ENCODE measurements around the gene INCA1.

The INCA1 gene

DNA sequence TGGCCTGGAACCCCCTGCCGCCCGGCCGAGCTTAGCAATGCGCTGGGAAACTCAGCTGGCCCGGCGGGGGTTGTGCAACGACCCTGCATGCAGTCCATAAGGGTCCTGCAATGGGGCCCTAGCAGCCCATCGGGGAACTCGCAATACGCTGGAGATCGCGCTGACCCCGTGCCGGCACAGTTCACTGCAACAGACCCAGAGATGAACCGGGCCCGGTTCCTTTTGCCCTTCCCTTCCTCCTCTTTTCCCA, 57.9 kb downstream of the INCA1 start:
- Histone ChIP-seq H4K20me1 (ENCODE audit: insufficient read depth) (no peaks in the 10 kb centered on the region), H3K36me3 (ENCODE audit: insufficient read depth) (no peaks in the 10 kb centered on the region), H3K4me2 (no peak overlapping the region), H3K4me3 (IDR thresholded peaks at IDR 0.05; ENCODE audit: insufficient read depth, low read depth, low read length) (no peak overlapping the region), H2AFZ (ENCODE audit: low read depth) (no peak overlapping the region; the same call in 1 of the 2 replicates), H3K27me3 (ENCODE audit: insufficient read depth, low read depth) (no peaks in the 10 kb centered on the region), H3K9ac (peak overlapping the region; percentile 47; the same call in 1 of the 2 replicates), H3K79me2 (ENCODE audit: insufficient read depth, low read depth) (no peaks in the 10 kb centered on the region), H3K27ac (peak overlapping the region; percentile 60; the same call in 1 of the 2 replicates), H3K4me1 (ENCODE audit: low read depth, poor library complexity, severe bottlenecking) (no peaks in the 10 kb centered on the region)
- TF ChIP-seq, protein P1, sequence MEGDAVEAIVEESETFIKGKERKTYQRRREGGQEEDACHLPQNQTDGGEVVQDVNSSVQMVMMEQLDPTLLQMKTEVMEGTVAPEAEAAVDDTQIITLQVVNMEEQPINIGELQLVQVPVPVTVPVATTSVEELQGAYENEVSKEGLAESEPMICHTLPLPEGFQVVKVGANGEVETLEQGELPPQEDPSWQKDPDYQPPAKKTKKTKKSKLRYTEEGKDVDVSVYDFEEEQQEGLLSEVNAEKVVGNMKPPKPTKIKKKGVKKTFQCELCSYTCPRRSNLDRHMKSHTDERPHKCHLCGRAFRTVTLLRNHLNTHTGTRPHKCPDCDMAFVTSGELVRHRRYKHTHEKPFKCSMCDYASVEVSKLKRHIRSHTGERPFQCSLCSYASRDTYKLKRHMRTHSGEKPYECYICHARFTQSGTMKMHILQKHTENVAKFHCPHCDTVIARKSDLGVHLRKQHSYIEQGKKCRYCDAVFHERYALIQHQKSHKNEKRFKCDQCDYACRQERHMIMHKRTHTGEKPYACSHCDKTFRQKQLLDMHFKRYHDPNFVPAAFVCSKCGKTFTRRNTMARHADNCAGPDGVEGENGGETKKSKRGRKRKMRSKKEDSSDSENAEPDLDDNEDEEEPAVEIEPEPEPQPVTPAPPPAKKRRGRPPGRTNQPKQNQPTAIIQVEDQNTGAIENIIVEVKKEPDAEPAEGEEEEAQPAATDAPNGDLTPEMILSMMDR (conservative IDR thresholded peaks at IDR 0.05; ENCODE audit: low read depth, low read length): no peak

DNA sequence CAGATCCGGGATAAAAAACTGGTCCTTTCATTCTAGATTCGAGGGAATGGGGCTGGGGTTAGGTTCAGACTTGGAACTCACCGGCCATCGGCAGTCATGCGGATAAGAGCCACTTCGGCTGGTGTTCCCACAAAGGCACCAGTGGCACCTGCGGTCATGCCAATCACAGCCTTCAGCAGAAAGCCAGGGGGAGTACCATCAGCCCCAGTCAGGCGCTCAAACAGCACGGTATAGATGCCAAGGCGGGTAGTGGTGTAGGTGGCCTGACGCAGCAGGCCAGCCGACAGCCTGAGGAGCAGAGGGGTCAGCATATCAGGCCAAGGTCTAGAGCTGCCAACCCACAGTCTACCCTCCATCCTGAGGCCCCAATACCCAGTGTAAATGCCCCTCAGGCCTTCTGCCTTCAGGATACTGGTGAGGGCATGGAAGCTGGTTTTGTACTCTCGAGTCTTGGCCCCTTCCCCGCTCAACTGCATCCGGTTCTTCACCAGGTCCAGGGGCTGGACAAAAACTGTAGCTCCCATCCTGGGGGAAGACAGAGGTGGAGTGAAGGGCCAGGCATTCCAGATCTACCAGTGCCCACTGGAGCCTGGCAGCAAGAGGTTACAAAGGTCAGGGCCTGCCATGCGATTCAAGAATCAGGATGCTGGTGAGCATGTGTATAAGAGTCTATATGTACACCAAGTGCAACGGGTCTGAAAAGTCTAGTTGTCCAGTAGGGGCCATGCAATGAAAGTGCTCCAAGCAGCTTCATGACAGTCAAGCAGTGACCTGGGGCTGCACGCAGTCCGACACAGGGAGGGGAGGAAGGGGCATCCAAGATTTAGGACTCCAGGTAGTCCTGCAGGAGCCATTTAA, 58.4 kb downstream of the INCA1 start:
- TF ChIP-seq, protein P1 (conservative IDR thresholded peaks at IDR 0.05; ENCODE audit: low read depth, low read length): no peak
- Histone ChIP-seq H4K20me1 (ENCODE audit: insufficient read depth) (no peaks in the 10 kb centered on the region), H3K79me2 (ENCODE audit: insufficient read depth, low read depth) (no peaks in the 10 kb centered on the region), H3K4me3 (IDR thresholded peaks at IDR 0.05; ENCODE audit: insufficient read depth, low read depth, low read length) (no peak overlapping the region), H3K27me3 (ENCODE audit: insufficient read depth, low read depth) (no peaks in the 10 kb centered on the region), H3K27ac (peak overlapping the region; percentile 60; the same call in 1 of the 2 replicates), H3K4me2 (no peak overlapping the region; the same call in 1 of the 2 replicates), H3K4me1 (ENCODE audit: low read depth, poor library complexity, severe bottlenecking) (no peaks in the 10 kb centered on the region), H2AFZ (ENCODE audit: low read depth) (no peak overlapping the region), H3K9ac (peak overlapping the region; percentile 47; the same call in 1 of the 2 replicates), H3K36me3 (ENCODE audit: insufficient read depth) (no peaks in the 10 kb centered on the region)
